Spleen (tissue), 7 donors: ENCODE results near the gene MRPL46.
"Not testable (repeated sequence)": the region's sequence is repeated elsewhere in the genome, so short reads cannot be mapped to it uniquely, and the experiment has no call there.

Source experiments
- POLR2A ChIP-seq, 3 donors: fragments of 450-650 bp; IDR thresholded peaks; one replicate each; pipeline ENCODE4 v1.5.1; 2017; ENCODE audit warnings: antibody characterized with exemption in 3 of 3, mild to moderate bottlenecking in 1 of 3
- POLR2AphosphoS5 ChIP-seq, 3 donors: sonication (generic); formaldehyde crosslinking; IDR thresholded peaks; one replicate each; pipeline ENCODE4 v1.5.1; 2017; ENCODE audit warnings: antibody characterized with exemption in 3 of 3
- TF ChIP-seq, protein P1 (sequence below), 11 experiments: fragments of 200-600 bp in 7 of 11; fragments of 450-650 bp in 4 of 11; sonication (generic) in 4 of 11; IDR thresholded peaks in 8 of 11; conservative IDR thresholded peaks in 3 of 11; 1 replicate in 7 of 11; 2 replicates in 4 of 11; pipeline versions ENCODE4 v1.4.0 to v1.8.0; 2016 to 2021; ENCODE audit warnings: antibody characterized with exemption in 11 of 11, inconsistent platforms in 4 of 11, mild to moderate bottlenecking in 1 of 11
- donor health status: DM: no; HTN: no; CAD: no; lungs with moderate emphysema.
- donor health status: DM: no; HTN: no; CAD: no.
- donor health status: DM: no; HTN: no; CAD: no.

DNA sequence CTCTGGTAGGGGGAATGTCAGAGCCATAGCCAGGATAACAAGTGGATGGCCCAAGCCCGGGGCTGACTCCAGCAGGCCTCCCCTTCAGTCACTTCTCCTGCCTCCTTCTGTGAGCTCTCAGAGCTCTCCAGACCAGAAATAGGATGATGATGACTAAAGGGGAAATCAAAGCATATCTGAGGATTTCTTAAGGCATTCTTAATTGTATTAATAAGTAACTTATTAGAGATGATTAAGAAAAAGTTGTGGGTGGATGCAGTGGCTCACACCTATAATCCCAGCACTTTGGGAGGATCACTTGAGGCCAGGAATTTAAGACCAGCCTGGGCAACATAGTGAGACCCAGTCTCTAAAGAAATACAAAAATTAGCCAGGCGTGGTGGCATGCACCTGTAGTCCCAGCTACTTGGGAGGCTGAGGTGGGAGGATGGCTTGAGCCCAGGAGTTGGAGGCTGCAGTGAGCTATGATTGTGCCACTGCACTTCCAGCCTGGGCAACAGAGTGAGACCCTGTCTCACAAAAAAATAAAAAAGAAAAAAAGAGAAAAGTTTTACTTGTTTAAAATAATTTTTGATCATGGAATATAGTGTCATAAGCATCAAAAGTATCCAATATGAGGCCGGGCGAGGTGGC is 6.6 kb upstream of the MRPL46 start:
- TF ChIP-seq POLR2A, POLR2AphosphoS5 (IDR thresholded peaks at IDR 0.05): not testable (repeated sequence)
- TF ChIP-seq, protein P1, sequence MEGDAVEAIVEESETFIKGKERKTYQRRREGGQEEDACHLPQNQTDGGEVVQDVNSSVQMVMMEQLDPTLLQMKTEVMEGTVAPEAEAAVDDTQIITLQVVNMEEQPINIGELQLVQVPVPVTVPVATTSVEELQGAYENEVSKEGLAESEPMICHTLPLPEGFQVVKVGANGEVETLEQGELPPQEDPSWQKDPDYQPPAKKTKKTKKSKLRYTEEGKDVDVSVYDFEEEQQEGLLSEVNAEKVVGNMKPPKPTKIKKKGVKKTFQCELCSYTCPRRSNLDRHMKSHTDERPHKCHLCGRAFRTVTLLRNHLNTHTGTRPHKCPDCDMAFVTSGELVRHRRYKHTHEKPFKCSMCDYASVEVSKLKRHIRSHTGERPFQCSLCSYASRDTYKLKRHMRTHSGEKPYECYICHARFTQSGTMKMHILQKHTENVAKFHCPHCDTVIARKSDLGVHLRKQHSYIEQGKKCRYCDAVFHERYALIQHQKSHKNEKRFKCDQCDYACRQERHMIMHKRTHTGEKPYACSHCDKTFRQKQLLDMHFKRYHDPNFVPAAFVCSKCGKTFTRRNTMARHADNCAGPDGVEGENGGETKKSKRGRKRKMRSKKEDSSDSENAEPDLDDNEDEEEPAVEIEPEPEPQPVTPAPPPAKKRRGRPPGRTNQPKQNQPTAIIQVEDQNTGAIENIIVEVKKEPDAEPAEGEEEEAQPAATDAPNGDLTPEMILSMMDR (IDR thresholded peaks at IDR 0.05 in 8 of 11, conservative IDR thresholded peaks at IDR 0.05 in 3 of 11) = not testable (repeated sequence)
